Esophagus muscularis mucosa (tissue), 4 donors: ENCODE measurements around the gene METTL27. TPM values are rescaled to one million over a fixed set of nuclear protein-coding genes. Genes with fewer than 3 reads are reported as not detected.

ENCODE experiments used
- DNase-seq: peaks from one replicate; pipeline ENCODE4 v3.0.0-alpha.2; 2017; ENCODE audit errors: extremely low spot score
- H3K27ac ChIP-seq, 4 donors: fragments of 200-600 bp; sonication (generic); replicated peaks in 1 of 4; 1 replicate in 3 of 4; 2 replicates in 1 of 4; pipeline ENCODE4 v1.5.1; 2016 to 2019; ENCODE audit warnings: mild to moderate bottlenecking in 1 of 4
- H3K27me3 ChIP-seq, 4 donors: fragments of 200-600 bp; sonication (generic); one replicate each; pipeline versions ENCODE4 v1.5.1 to v1.6.0; 2016 to 2019
- H3K36me3 ChIP-seq, 4 donors: fragments of 200-600 bp; sonication (generic); one replicate each; pipeline ENCODE4 v1.5.1; 2016 to 2019
- H3K4me1 ChIP-seq, 4 donors: fragments of 200-600 bp; sonication (generic); one replicate each; pipeline ENCODE4 v1.5.1; 2016 to 2019
- H3K4me3 ChIP-seq, 4 donors: fragments of 200-600 bp; sonication (generic); 1 replicate in 2 of 4; 2 replicates in 2 of 4; pipeline ENCODE4 v1.5.1; 2016 to 2019; ENCODE audit warnings: mild to moderate bottlenecking in 4 of 4, moderate library complexity in 1 of 4
- H3K9me3 ChIP-seq, 4 donors: fragments of 200-600 bp; sonication (generic); 1 replicate in 3 of 4; 2 replicates in 1 of 4; pipeline ENCODE4 v1.5.1; 2016 to 2019
- EP300 ChIP-seq: sonication (generic); formaldehyde crosslinking; IDR thresholded peaks from one replicate; pipeline ENCODE4 v1.6.1; 2017; ENCODE audit warnings: antibody characterized with exemption
- POLR2A ChIP-seq: fragments of 450-650 bp; IDR thresholded peaks from one replicate; pipeline ENCODE4 v1.6.1; 2017; ENCODE audit warnings: antibody characterized with exemption, moderate library complexity, mild to moderate bottlenecking, low read depth
- POLR2AphosphoS5 ChIP-seq, 2 donors: sonication (generic); formaldehyde crosslinking; IDR thresholded peaks; one replicate each; pipeline ENCODE4 v1.6.1; 2017; ENCODE audit warnings: antibody characterized with exemption in 2 of 2
- whole genome bisulfite sequencing: methylation state at CpG from one replicate; pipeline ENCODE4 v1.1.5; 2018; 5-methylcytosine and 5-hydroxymethylcytosine counted together
- intact Hi-C: fragments of 100-400 bp; cut with DNase I; formaldehyde crosslinking; loops from one replicate; pipeline ENCODE4 v1.15.1; 2023
- total RNA-seq, 4 donors: library from RNA; depleted of rRNA; stranded (reverse); fragments of >200 nt; gene quantifications; one replicate each; pipeline versions ENCODE4 v1.1.0 to v1.2.1, GENCODE V29; 2016
- TF ChIP-seq, protein P1 (sequence below), 3 experiments: fragments of 200-600 bp in 2 of 3; fragments of 450-650 bp in 1 of 3; sonication (generic) in 2 of 3; IDR thresholded peaks; one replicate each; pipeline ENCODE4 v1.5.1; 2017 to 2019; ENCODE audit warnings: antibody characterized with exemption in 3 of 3, mild to moderate bottlenecking in 2 of 3, moderate library complexity in 1 of 3

The METTL27 gene
- total RNA-seq, 4 donors from 2014 or later, result 0.83 to 4.0 (median 2.8) TPM

DNA sequence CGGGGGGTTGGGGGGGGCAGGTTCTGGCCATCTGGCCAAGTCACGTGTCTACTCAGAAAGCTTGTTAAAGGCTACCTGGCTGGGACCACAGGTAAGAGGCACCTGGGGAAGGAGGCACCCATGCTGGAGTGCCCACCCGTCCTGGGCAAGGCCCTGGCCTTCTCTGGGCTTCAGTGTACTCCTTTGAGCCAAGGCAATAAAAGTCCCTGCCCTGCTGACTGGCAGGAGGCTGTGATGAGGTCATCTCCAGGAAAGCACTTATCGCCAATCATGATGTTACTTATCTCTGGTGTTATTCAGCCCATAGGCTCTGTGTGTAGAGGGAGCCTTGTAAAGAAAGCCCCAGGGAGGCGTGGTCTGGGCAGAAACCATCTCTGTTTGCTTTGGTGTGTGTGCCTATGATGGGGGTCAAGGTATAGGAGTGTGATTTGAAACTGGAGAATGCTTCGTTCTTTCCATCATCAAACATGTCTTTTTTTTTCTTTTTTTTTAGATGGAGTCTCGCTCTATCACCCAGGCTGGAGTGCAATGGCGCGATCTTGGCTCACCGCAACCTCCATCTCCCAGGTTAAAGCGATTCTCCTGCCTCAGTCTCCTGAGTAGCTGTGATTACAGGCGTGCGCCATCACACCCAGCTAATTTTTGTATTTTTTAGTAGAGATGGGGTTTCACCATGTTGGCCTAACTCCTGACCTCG, 14.1 kb downstream of the METTL27 start:
- 71% methylated on average over 14 of the region's 14 CpGs for WGBS
- TF ChIP-seq POLR2AphosphoS5 (IDR thresholded peaks at IDR 0.05) (no peak), EP300 (no peak), POLR2A (no peak)
- TF ChIP-seq, protein P1, sequence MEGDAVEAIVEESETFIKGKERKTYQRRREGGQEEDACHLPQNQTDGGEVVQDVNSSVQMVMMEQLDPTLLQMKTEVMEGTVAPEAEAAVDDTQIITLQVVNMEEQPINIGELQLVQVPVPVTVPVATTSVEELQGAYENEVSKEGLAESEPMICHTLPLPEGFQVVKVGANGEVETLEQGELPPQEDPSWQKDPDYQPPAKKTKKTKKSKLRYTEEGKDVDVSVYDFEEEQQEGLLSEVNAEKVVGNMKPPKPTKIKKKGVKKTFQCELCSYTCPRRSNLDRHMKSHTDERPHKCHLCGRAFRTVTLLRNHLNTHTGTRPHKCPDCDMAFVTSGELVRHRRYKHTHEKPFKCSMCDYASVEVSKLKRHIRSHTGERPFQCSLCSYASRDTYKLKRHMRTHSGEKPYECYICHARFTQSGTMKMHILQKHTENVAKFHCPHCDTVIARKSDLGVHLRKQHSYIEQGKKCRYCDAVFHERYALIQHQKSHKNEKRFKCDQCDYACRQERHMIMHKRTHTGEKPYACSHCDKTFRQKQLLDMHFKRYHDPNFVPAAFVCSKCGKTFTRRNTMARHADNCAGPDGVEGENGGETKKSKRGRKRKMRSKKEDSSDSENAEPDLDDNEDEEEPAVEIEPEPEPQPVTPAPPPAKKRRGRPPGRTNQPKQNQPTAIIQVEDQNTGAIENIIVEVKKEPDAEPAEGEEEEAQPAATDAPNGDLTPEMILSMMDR (IDR thresholded peaks at IDR 0.05), result no peak
- peaks cover 0 to 46% (median 2%) of the 10 kb centered on the region in 4 donors for H3K27me3 ChIP-seq
- no peak for DNase-seq
- no peaks in the 10 kb centered on the region for H3K9me3 ChIP-seq
- intact Hi-C loops, result no loop called here
- no peaks in the 10 kb centered on the region for H3K36me3 ChIP-seq
- H3K4me3 ChIP-seq, result no peak overlapping the region
- no peak overlapping the region for H3K27ac ChIP-seq
- peaks cover 3 to 21% (median 17%) of the 10 kb centered on the region in 4 donors for H3K4me1 ChIP-seq

GRCh38 chr7:73827567-73828106, 14.7 kb downstream of the METTL27 start:
- intact Hi-C loops, result no loop called here
- Histone ChIP-seq H3K27me3 (peaks cover 0 to 40% (median 2%) of the 10 kb centered on the region in 4 donors), H3K4me3 (no peak overlapping the region), H3K27ac (peak overlapping the region in 1 of 4 donors; percentile 25), H3K9me3 (no peaks in the 10 kb centered on the region), H3K36me3 (no peaks in the 10 kb centered on the region), H3K4me1 (peaks cover 3 to 26% (median 20%) of the 10 kb centered on the region in 4 donors)
- 19% methylated on average over 10 of the region's 11 CpGs for WGBS
- DNase-seq, result no peak
- TF ChIP-seq POLR2AphosphoS5 (IDR thresholded peaks at IDR 0.05) (no peak), EP300 (no peak), POLR2A (no peak)
- TF ChIP-seq, protein P1 (IDR thresholded peaks at IDR 0.05), result no peak

GRCh38 chr7:73824986-73825385, 17.3 kb downstream of the METTL27 start:
- Histone ChIP-seq H3K27ac (no peak overlapping the region), H3K9me3 (no peaks in the 10 kb centered on the region), H3K4me1 (peaks cover 3 to 24% (median 15%) of the 10 kb centered on the region in 4 donors), H3K4me3 (no peak overlapping the region), H3K36me3 (no peaks in the 10 kb centered on the region), H3K27me3 (peaks cover 0 to 13% (median 0%) of the 10 kb centered on the region in 4 donors)
- DNase-seq, result no peak
- WGBS, result 90% methylated on average over 9 of the region's 9 CpGs
- TF ChIP-seq EP300 (no peak), POLR2AphosphoS5 (IDR thresholded peaks at IDR 0.05) (no peak), POLR2A (no peak)
- intact Hi-C loops, result no loop called here

- H3K27me3 ChIP-seq, result peaks cover 0 to 4% (median 0%) of the 10 kb centered on the region in 4 donors
- H3K4me3 ChIP-seq, result no peak overlapping the region
- H3K27ac ChIP-seq, result no peak overlapping the region
- no peaks in the 10 kb centered on the region for H3K36me3 ChIP-seq
- no peak for DNase-seq
- TF ChIP-seq, protein P1 (IDR thresholded peaks at IDR 0.05), result no peak
- TF ChIP-seq POLR2AphosphoS5 (IDR thresholded peaks at IDR 0.05), result no peak
- no peak for TF ChIP-seq POLR2A
- no peak for TF ChIP-seq EP300
- 92% methylated on average over 11 of the region's 11 CpGs for WGBS
- H3K9me3 ChIP-seq, result no peaks in the 10 kb centered on the region
- peaks cover 3 to 24% (median 15%) of the 10 kb centered on the region in 4 donors for H3K4me1 ChIP-seq
- intact Hi-C loops, result no loop called here
These were observed 18.3 kb downstream of the METTL27 start for GRCh38 chr7:73823873-73824592.

DNA sequence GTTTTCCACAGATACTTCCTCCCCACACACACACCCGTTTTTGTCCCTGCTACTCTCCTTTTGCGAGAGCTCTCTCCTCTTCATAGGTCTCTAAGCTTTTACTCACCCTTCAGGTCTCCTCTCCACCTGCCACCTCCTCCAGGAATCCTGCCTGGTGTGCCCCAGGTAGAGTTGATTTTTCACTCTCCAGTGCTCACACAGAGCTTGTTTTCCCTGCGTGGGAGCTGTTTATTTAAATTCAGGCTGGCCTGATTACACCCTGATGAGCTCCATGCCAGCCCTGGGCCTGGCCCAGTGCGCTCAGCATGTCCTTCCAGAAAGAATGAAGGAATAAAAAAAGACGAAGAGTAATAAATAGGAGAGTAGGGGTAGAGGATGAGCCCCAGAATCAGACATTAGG, 19.1 kb downstream of the METTL27 start:
- H3K27me3 ChIP-seq, result no peaks in the 10 kb centered on the region
- H3K9me3 ChIP-seq, result no peaks in the 10 kb centered on the region
- H3K4me1 ChIP-seq, result peaks cover 3 to 23% (median 14%) of the 10 kb centered on the region in 4 donors
- no peak overlapping the region for H3K4me3 ChIP-seq
- DNase-seq, result no peak
- intact Hi-C loops, result no loop called here
- WGBS, result 83% methylated on average over 5 of the region's 5 CpGs
- H3K36me3 ChIP-seq, result no peaks in the 10 kb centered on the region
- TF ChIP-seq POLR2A, result no peak
- TF ChIP-seq POLR2AphosphoS5 (IDR thresholded peaks at IDR 0.05), result no peak
- TF ChIP-seq EP300, result no peak
- TF ChIP-seq, protein P1 (IDR thresholded peaks at IDR 0.05), result no peak
- H3K27ac ChIP-seq, result no peak overlapping the region
